ENCODE results near the gene GPR37L1.
A peak's percentile ranks its signal among the peaks of the same experiment; 100 is the strongest.

GRCh38 chr1:202170726-202171125 is 48.0 kb downstream of the GPR37L1 start:
- TF ChIP-seq, protein P1, sequence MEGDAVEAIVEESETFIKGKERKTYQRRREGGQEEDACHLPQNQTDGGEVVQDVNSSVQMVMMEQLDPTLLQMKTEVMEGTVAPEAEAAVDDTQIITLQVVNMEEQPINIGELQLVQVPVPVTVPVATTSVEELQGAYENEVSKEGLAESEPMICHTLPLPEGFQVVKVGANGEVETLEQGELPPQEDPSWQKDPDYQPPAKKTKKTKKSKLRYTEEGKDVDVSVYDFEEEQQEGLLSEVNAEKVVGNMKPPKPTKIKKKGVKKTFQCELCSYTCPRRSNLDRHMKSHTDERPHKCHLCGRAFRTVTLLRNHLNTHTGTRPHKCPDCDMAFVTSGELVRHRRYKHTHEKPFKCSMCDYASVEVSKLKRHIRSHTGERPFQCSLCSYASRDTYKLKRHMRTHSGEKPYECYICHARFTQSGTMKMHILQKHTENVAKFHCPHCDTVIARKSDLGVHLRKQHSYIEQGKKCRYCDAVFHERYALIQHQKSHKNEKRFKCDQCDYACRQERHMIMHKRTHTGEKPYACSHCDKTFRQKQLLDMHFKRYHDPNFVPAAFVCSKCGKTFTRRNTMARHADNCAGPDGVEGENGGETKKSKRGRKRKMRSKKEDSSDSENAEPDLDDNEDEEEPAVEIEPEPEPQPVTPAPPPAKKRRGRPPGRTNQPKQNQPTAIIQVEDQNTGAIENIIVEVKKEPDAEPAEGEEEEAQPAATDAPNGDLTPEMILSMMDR (conservative IDR thresholded peaks at IDR 0.05; ENCODE audit: low read length), result peak; percentile 53
- no peak for TF ChIP-seq EZH2phosphoT487 (IDR thresholded peaks at IDR 0.05; ENCODE audit: borderline replicate concordance, low read depth, low read length)

Measured in OCI-LY7 (cell line).